ENCODE results near the gene ATN1.

The ATN1 gene

DNA sequence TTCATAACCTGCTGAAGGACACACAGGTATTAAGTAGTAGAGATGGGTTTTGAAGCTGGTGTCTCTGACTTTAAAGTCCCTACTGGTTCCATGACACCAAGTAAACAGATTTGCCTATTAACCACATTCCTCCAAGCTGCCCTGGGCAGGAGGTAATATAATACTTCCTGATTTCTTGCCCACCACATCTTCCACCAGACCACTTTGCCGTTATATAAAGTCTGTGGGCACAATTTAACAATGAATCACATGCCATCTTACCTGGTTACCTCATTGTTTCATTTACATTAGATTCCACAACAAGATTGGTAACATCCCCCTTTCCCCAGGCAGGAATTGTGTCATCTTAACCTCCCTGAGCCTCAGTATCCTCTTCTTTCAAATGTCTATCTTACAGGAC lies 24.0 kb upstream of the ATN1 start:
- no peaks in the 10 kb centered on the region for H3K9me3 ChIP-seq (ENCODE audit: control insufficient read depth, insufficient read depth, low read depth, low read length)
- ChIA-PET POLR2A (interaction anchor here (0.6 to 2.6 kb wide), 7 partner anchors 10 to 180 kb away, joined by 3 to 10 read pairs (median 7); partner anchors contain the start of genes COPS7A, SPSB2, TPI1 and USP5), CTCF (interaction anchor here (1.2 to 2.3 kb wide), 2 partner anchors 12 to 22 kb away, joined by 8 to 9 read pairs; no protein-coding TSS in a partner anchor)
- H3K4me3 ChIP-seq (ENCODE audit: low read depth, low read length) = no peak overlapping the region
- peaks cover 13% of the 10 kb centered on the region; the same call in 1 of the 2 replicates for H3K4me1 ChIP-seq (ENCODE audit: control insufficient read depth, insufficient read depth, low read length)
- TF ChIP-seq MZF1 (tag by site-specific recombination; IDR thresholded peaks at IDR 0.05; ENCODE audit: borderline replicate concordance) = no peak
- peak; percentile 50; the same call in 1 of the 2 replicates for TF ChIP-seq ATF2 (tag by site-specific recombination; IDR thresholded peaks at IDR 0.05; ENCODE audit: low read depth)
- no peak for TF ChIP-seq ZNF394 (tag by site-specific recombination; IDR thresholded peaks at IDR 0.05; ENCODE audit: borderline replicate concordance)
- 0 out of 2 replicates have a peak, but pooled peaks have one; percentile 11 for TF ChIP-seq ZNF629 (tag by site-specific recombination; IDR thresholded peaks at IDR 0.05)
- peak; percentile 82 for TF ChIP-seq ZNF600 (tag by site-specific recombination; IDR thresholded peaks at IDR 0.05)
- TF ChIP-seq, protein P1, sequence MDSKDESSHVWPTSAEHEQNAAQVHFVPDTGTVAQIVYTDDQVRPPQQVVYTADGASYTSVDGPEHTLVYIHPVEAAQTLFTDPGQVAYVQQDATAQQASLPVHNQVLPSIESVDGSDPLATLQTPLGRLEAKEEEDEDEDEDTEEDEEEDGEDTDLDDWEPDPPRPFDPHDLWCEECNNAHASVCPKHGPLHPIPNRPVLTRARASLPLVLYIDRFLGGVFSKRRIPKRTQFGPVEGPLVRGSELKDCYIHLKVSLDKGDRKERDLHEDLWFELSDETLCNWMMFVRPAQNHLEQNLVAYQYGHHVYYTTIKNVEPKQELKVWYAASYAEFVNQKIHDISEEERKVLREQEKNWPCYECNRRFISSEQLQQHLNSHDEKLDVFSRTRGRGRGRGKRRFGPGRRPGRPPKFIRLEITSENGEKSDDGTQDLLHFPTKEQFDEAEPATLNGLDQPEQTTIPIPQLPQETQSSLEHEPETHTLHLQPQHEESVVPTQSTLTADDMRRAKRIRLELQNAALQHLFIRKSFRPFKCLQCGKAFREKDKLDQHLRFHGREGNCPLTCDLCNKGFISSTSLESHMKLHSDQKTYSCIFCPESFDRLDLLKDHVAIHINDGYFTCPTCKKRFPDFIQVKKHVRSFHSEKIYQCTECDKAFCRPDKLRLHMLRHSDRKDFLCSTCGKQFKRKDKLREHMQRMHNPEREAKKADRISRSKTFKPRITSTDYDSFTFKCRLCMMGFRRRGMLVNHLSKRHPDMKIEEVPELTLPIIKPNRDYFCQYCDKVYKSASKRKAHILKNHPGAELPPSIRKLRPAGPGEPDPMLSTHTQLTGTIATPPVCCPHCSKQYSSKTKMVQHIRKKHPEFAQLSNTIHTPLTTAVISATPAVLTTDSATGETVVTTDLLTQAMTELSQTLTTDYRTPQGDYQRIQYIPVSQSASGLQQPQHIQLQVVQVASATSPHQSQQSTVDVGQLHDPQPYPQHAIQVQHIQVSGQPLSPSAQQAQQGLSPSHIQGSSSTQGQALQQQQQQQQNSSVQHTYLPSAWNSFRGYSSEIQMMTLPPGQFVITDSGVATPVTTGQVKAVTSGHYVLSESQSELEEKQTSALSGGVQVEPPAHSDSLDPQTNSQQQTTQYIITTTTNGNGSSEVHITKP (tag by site-specific recombination; IDR thresholded peaks at IDR 0.05) = peak; percentile 37
- peak; percentile 42; the same call in 1 of the 2 replicates for TF ChIP-seq ZBTB11 (tag by site-specific recombination; conservative IDR thresholded peaks at IDR 0.05; ENCODE audit: low read depth)
- TF ChIP-seq ZNF366 (tag by site-specific recombination; conservative IDR thresholded peaks at IDR 0.05) = peak; percentile 42; the same call in 1 of the 2 replicates
- H3K27ac ChIP-seq (ENCODE audit: extremely low read depth, low read depth, low read length) = peak overlapping the region; percentile 57; the same call in 1 of the 2 replicates
- H3K36me3 ChIP-seq (ENCODE audit: control insufficient read depth in 2 of 2, insufficient read depth in 1 of 2, low read length in 2 of 2) = no peaks in the 10 kb centered on the region

DNA sequence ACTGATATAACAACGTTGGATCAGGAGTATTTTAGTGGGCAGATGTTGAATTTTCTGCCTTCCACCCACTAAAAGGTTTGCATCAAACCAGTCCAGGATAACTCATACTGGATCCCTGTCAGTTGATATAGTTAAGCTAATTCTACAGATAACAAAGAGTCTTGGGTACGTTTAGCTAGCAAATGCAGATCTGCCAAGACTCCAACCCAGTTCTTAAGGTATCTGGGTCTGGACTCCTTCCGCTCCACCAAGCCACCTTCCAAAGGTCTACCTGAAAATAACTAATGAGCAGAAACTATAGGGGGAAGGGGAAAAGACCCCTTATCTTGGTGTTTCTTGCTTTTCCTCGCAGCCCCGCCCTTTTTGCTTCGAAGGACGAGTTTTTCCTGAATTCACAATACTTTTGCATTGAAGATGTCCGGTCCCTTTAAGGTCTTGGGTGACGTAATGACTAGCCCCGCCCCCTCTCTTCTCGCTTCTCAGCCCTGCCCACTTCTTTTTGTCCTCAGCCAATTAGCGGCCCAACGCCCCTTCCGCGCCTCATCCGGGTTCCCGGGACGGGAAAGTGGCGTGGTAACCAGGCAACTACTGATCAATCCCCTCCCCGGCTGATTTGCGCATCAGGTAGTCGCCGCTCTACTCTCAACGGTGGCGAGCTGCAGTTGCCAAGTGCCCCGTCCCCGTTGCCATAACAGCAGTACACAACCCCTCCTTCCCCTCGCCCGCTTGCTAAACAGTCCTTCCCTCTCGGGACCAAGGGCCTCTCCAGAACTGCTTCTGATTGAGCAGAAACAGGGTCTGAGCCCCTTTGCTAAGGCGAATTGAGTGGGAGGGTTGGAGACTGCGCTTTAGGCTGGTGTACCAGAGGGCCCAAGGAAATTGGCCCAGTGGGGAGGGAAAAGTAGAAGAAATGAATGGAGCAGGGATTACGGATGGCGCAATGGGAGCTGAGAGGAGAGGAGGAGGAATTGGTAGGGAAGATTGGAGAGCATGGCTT lies 23.2 kb upstream of the ATN1 start, which contains the start of gene LRRC23:
LRRC23 (plus strand) TSS at position 543 of the 997 bp plus-strand sequence. CDS start 812 bp downstream, outside the sequence.
- Histone ChIP-seq H3K27ac (ENCODE audit: extremely low read depth, low read depth, low read length) (peak within 1 kb of the TSS; percentile 57), H3K9me3 (ENCODE audit: control insufficient read depth, insufficient read depth, low read depth, low read length) (no peaks in the 10 kb centered on the region), H3K4me3 (ENCODE audit: low read depth, low read length) (peak within 1 kb of the TSS; percentile 42), H3K36me3 (ENCODE audit: control insufficient read depth in 2 of 2, insufficient read depth in 1 of 2, low read length in 2 of 2) (no peaks in the 10 kb centered on the region), H3K4me1 (ENCODE audit: control insufficient read depth, insufficient read depth, low read length) (peaks cover 13% of the 10 kb centered on the region; the same call in 1 of the 2 replicates)
- ChIA-PET CTCF (interaction anchor here (0.7 to 1.5 kb wide), 4 partner anchors 19 to 34 kb away, joined by 4 to 8 read pairs (median 7); partner anchors contain the start of gene SPSB2), POLR2A (interaction anchor here (0.6 to 2.6 kb wide), 12 partner anchors 9 to 181 kb away, joined by 3 to 10 read pairs (median 4); partner anchors contain the start of genes C12orf57, COPS7A, ENO2 and RNU7-1)
- TF ChIP-seq KLF8 (tag by site-specific recombination; IDR thresholded peaks at IDR 0.05) (peak; percentile 45; the same call in 1 of the 2 replicates), MEIS1 (CRISPR knock-in tag; IDR thresholded peaks at IDR 0.05; ENCODE audit: borderline replicate concordance) (no peak), ZNF10 (tag by site-specific recombination; IDR thresholded peaks at IDR 0.05) (no peak; the same call in 1 of the 2 replicates), ZNF555 (tag by site-specific recombination; conservative IDR thresholded peaks at IDR 0.05) (no peak), SP7 (tag by site-specific recombination; IDR thresholded peaks at IDR 0.05) (peak; percentile 48; the same call in 1 of the 2 replicates), ZNF341 (tag by site-specific recombination; IDR thresholded peaks at IDR 0.05; ENCODE audit: low read depth) (peak; percentile 50; the same call in 1 of the 2 replicates), ZBTB17 (tag by site-specific recombination; IDR thresholded peaks at IDR 0.05) (peak; percentile 55; the same call in 1 of the 2 replicates), KLF16 (tag by site-specific recombination; IDR thresholded peaks at IDR 0.05) (peak; percentile 48; the same call in 1 of the 2 replicates), ZNF138 (tag by site-specific recombination; IDR thresholded peaks at IDR 0.05; ENCODE audit: borderline replicate concordance) (no peak), OSR2 (tag by site-specific recombination; IDR thresholded peaks at IDR 0.05) (peak; percentile 60; the same call in 1 of the 2 replicates), KLF1 (tag by site-specific recombination; IDR thresholded peaks at IDR 0.05) (no peak), ZBTB20 (tag by site-specific recombination; IDR thresholded peaks at IDR 0.05) (peak; percentile 88), ZNF473 (tag by site-specific recombination; IDR thresholded peaks at IDR 0.05) (no peak)
